Measurements from ENCODE around the gene PICALM.
"Not testable (repeated sequence)": the region's sequence is repeated elsewhere in the genome, so short reads cannot be mapped to it uniquely, and the experiment has no call there.

Gene PICALM

GRCh38 chr11:85967457-85967856 lies 101.4 kb downstream of the PICALM start:
- DNase-seq = no peak

DNA sequence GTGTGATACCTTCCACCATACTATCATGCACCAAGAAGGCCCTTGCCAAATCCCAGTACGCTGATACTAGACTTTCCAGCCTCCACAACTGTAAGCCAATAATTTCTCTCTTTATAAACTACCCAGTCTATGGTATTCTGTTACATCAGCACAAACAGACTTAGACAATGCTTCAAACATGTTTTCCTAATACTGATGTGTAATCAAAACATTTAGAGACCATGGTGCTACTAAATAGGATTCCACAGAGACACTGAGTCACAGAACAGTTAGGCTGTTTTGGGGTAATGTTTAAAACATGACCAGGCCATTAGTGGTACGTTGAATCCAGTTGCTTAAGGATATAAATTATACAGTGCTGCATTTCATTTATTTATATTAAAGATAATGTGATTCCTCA lies 103.7 kb downstream of the PICALM start:
- DNase-seq = no peak

GRCh38 chr11:85961930-85962363 lies 106.9 kb downstream of the PICALM start:
- no peak for DNase-seq

- no peak for DNase-seq
Measured at GRCh38 chr11:85961130-85961529, 107.8 kb downstream of the PICALM start.

- no peak for DNase-seq
Measured at GRCh38 chr11:85960678-85961077, 108.2 kb downstream of the PICALM start.

- no peak for DNase-seq
Measured at GRCh38 chr11:85955531-85955930, 113.4 kb downstream of the PICALM start.

DNA sequence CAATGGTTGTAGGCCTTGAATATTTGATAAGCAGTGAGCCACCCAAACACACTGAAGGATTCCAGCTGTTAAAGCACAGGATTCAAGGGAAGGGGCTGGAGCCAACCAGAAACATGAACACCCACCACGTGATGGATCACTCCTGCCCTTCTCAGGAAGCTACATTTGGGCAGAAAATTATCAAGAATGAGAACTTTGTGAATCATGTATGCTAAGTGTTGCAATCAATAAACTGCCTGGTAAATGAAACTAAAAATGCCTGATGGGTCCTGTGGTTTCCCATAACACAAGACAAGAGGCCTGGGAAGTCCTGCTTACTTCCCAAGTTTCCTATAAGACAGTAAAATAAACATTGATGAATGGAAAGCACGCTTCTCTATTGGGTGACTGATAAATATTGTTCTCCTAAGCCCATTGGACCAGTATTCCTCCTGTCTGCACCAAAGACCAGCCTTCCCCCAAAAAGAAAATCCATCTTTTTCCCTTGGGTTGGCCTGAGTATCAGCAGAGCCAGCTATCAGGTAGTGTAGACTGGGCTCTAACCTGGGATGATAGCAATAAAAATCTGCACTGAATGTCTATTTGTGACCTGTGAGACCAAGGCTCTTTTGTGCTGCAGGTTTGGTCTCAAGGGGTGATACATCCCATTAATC lies 115.3 kb downstream of the PICALM start:
- DNase-seq = no peak

DNA sequence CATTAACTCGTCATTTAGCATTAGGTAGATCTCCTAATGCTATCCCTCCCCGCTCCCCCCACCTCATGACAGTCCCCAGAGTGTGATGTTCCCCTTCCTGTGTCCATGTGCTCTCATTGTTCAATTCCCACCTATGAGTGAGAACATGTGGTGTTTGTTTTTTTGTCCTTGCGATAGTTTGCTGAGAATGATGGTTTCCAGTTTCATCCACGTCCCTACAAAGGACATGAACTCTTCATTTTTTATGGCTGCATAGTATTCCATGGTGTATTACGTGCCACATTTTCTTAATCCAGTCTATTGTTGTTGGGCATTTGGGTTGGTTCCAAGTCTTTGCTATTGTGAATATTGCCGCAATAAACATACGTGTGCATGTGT lies 116.8 kb downstream of the PICALM start:
- DNase-seq = not testable (repeated sequence)

- DNase-seq = no peak
Measured at GRCh38 chr11:85951428-85952107, 117.3 kb downstream of the PICALM start.

DNA sequence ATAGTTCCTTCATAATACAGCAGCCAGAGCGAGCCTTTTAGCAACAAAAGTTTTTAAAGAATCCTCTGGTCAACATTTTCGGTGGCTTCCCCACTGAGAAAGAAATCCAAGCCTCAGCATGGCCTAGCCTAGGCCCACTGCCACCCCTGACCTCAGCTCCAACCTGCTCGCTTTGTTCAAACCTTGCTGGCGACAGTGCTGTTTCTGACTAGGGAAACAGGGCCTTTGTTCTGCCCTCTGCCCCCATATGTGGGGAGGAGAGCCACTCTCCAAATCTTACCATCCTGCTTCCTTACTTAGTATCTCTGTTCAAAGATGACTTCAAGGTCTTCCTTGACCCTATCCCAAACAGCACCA lies 117.9 kb downstream of the PICALM start:
- no peak for DNase-seq

- DNase-seq = no peak
Measured at GRCh38 chr11:85950317-85951048, 118.4 kb downstream of the PICALM start.

DNA sequence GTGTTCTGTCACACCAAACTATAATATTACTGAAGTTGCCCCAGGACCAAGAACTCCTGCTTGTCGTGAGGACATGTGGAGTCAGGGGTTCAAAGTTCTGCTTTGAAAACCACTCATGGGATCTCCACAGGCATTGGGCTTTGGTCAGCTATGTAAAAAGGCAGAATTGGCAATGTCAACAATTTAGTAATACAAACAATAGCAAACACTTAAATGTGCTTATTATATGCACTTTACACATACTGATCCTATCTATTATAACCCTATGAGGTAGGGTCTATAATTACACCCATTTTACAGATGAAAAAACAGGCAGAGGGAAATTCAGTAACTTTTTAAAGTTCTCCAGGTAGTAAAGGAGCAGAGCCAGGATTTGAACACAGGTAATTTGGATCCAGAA lies 119.1 kb downstream of the PICALM start:
- no peak for DNase-seq

GRCh38 chr11:85948884-85949283 lies 120.0 kb downstream of the PICALM start:
- DNase-seq = no peak

DNA sequence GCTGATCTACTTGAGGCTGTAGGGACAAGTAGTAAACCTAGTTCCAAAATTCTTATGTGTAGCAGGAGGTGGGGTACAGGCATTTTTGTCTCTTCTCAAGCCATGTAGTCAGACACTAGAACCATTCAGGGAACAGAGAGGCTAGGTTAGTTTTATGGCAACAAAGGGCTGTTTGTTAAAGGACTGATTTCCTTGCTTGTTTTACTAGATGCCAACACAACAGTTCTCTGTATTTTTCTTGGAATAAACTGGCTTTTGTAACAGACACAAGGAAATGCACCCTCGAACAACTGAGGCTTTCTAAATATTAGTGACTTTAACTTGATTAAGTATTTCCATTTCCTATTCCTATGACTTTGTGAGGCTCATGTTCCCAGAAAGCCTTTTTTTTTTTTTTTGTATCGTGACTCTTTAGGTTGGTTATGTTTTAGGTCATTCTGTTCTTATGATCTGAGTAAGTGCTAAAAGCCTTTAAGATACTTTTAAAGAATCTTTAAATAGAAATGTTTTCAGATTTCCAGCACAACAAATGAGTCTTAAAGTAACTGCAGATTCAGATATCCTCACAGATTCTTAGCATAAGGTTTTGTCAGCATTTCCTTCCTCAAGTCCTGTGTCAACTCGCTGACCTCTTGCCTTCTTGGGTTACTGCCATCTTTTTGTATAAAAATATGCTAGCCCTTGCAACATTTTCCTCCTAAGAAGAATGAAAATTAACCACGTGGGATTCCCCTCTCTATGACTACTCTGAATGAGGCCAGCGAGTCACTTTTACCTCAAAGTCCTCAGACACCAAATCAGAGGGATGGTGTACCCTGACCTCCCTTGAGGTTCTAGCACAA lies 121.2 kb downstream of the PICALM start:
- DNase-seq = no peak

DNA sequence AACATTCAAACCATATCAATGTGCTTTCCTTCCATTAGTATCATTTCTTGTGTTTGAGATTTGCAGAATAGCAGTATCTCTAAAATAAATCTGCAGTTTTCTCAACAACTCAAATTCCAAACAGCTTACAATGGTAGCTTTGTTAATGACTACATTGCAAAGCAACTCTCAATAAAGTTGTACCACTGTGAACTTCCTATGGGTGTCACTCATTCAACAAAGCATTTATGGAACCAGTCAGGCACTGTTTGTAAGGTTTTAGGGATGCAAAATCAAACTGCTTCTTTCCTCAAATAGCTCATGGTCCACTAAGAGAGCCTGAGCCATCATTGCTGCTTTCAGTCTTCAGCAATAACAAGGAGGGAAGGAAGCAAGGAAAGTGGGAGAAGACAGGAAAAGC lies 122.7 kb downstream of the PICALM start:
- DNase-seq = no peak

DNA sequence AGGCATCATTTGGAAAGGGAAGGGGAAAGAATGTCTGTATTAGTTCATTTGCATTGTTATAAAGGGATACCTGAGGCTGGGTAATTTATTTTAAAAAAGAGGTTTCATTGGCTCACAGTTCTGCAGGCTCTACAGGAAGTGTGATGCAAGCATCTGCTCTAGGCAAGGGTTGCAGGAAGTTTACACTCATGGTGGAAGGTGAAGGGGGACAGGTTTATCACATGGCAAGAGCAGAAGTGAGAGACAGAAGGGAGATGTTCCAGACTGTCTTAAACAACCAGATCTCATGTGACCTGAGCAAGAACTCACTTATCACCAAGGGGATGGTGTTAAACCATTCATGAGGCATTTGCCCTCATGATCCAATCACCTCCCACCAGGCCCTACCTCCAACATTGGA lies 123.1 kb downstream of the PICALM start:
- no peak for DNase-seq

DNA sequence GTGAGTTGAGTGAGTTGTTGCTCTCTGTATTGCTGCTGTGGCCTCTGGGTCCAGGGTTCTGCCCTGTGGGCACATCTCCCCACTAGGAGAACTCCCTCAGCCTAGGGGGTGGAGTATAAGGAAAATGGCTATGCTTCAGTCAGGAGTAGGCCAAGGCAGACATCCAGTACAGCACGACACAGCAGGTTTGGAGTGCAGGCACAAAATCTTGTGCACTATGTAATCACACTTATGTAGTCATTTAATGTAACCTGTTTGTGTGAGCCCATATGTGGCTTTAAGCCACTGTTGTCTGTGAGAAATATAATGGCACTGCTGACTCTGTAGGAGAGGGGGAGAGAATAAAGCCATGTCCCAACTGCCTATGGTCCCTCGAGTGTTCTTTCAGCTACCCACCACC lies 123.6 kb downstream of the PICALM start:
- DNase-seq = no peak

GRCh38 chr11:85941380-85941973 lies 127.4 kb downstream of the PICALM start:
- no peak for DNase-seq

- no peak for DNase-seq
Measured at GRCh38 chr11:85939099-85940015, 129.5 kb downstream of the PICALM start.

DNA sequence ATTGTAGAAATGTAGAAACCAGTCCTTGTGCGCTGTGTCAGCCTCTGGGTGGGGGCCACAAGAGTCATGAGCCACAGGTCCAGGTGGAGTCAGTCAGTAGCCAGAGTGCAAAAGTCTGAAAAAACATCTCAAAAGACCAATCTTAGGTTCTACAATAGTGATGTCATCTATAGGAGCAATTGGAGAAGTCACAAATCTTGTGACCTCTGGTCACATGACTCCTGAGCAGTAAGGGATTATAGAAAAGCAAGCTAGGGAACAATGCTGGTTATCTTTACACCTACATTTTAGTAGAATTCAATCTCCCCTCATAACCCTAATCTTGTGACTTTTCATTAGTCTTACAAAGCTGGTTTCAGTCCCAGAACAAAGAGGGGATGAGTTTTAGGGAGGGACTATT lies 131.0 kb downstream of the PICALM start:
- DNase-seq = no peak

DNA sequence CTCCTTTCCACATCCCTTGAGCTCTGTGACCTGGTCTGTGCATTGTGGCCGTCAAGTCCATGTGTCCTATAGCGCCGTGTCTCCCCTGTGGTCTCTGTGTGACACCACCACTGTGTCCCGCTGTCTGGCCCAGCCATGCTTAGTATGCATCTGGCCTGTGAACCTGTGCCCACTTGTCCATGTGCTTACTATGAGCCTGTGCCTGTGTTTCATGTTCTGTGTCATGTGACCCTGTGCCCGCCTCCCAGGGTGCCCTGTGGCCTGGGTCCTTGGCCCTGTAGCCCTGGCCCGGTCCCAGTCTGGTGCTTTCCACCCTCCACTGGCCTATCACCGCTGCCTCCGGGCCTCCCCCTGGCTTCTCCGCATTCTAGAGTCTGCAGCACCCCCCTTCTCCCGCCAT lies 133.1 kb downstream of the PICALM start:
- DNase-seq = no peak
